ENCODE measurements around the gene HAND2.

Gene HAND2

GRCh38 chr4:173564461-173564860 lies 34.4 kb upstream of the HAND2 start:
- FAIRE-seq (no peak), DNase-seq (ENCODE audit: insufficient read length, low spot score) (no peak)
- no peak for TF ChIP-seq PAX5 (IDR thresholded peaks at IDR 0.05; ENCODE audit: insufficient read depth, low read length, severe bottlenecking)
- no peak for TF ChIP-seq POU2F2 (IDR thresholded peaks at IDR 0.05; ENCODE audit: low read depth, low read length)
- TF ChIP-seq POLR2A (IDR thresholded peaks at IDR 0.05; ENCODE audit: low read depth, low read length), result no peak
- TF ChIP-seq TAF1 (IDR thresholded peaks at IDR 0.05; ENCODE audit: low read depth, low read length), result no peak
- no peak for TF ChIP-seq SPI1 (IDR thresholded peaks at IDR 0.05; ENCODE audit: low read depth, low read length)
- no peak for TF ChIP-seq POLR2AphosphoS5 (IDR thresholded peaks at IDR 0.05; ENCODE audit: low read depth, low read length)

GRCh38 chr4:173560896-173561295 lies 30.9 kb upstream of the HAND2 start:
- TF ChIP-seq POU2F2 (IDR thresholded peaks at IDR 0.05; ENCODE audit: low read depth, low read length) (no peak), PAX5 (IDR thresholded peaks at IDR 0.05; ENCODE audit: insufficient read depth, low read length, severe bottlenecking) (no peak), POLR2A (IDR thresholded peaks at IDR 0.05; ENCODE audit: low read depth, low read length) (no peak), TAF1 (IDR thresholded peaks at IDR 0.05; ENCODE audit: low read depth, low read length) (no peak), POLR2AphosphoS5 (IDR thresholded peaks at IDR 0.05; ENCODE audit: low read depth, low read length) (no peak), SPI1 (IDR thresholded peaks at IDR 0.05; ENCODE audit: low read depth, low read length) (no peak)
- DNase-seq (ENCODE audit: insufficient read length, low spot score), result no peak
- FAIRE-seq, result no peak

DNA sequence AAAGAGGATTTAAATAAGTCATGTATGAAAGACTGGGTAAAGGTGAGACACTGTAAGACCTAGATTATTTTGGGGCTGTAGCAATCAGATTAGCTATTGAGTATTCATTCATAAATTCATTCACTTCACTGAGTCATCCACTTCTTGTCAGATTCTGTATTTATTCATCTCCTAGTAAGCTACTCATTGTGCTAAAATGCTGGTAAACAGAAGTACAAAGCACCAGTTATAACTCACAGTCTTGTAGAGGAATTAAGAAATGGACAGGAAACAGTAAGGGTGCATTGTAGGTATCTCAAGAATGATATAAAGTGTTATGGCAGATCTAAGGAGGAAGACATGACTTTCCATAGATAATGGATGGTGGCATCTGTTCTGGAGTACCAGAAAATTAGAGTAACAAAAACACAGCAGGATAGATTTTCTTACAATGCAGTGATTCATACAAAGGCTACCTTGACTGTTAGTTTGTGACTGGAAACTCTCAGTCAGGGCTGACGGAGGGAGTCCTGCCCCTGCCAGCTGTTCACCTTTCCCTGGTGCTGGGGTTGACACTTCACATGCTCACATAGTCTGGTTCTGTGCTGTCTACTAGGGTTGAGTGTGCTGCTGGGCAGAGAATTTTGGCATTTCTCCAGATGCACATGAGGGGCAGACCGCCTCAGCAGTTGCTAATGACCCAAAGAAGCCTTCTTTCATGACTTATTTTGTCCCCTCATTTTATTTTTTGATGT lies 26.5 kb upstream of the HAND2 start:
- TF ChIP-seq SPI1 (IDR thresholded peaks at IDR 0.05; ENCODE audit: low read depth, low read length) (no peak), POLR2AphosphoS5 (IDR thresholded peaks at IDR 0.05; ENCODE audit: low read depth, low read length) (no peak), POU2F2 (IDR thresholded peaks at IDR 0.05; ENCODE audit: low read depth, low read length) (no peak), PAX5 (IDR thresholded peaks at IDR 0.05; ENCODE audit: insufficient read depth, low read length, severe bottlenecking) (no peak), TAF1 (IDR thresholded peaks at IDR 0.05; ENCODE audit: low read depth, low read length) (no peak), POLR2A (IDR thresholded peaks at IDR 0.05; ENCODE audit: low read depth, low read length) (no peak)
- DNase-seq (ENCODE audit: insufficient read length, low spot score), result no peak
- no peak for FAIRE-seq

- FAIRE-seq (no peak), DNase-seq (ENCODE audit: insufficient read length, low spot score) (no peak)
- TF ChIP-seq TAF1 (IDR thresholded peaks at IDR 0.05; ENCODE audit: low read depth, low read length) (no peak), POLR2AphosphoS5 (IDR thresholded peaks at IDR 0.05; ENCODE audit: low read depth, low read length) (no peak), POU2F2 (IDR thresholded peaks at IDR 0.05; ENCODE audit: low read depth, low read length) (no peak), SPI1 (IDR thresholded peaks at IDR 0.05; ENCODE audit: low read depth, low read length) (no peak), POLR2A (IDR thresholded peaks at IDR 0.05; ENCODE audit: low read depth, low read length) (no peak), PAX5 (IDR thresholded peaks at IDR 0.05; ENCODE audit: insufficient read depth, low read length, severe bottlenecking) (no peak)
Measured at GRCh38 chr4:173547889-173548288, 17.9 kb upstream of the HAND2 start.

DNA sequence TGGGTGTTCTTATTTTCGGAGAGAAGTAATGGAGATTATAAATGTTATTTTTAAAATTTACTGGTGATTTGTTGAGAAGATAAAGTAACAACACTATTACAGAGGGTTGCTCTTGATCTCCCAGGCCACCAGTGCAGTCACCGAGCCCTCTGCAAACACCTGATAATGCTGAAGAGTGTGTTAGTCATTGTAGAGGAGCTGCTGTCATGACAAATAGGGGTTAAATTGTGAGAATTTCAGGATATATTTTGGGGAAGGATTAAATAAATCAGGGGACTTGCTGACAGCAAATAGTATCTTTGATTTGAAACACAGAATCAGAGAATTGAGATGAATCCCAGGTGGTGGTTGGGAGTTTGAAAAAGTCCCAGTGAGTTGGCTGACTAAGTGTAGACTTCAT lies 16.7 kb upstream of the HAND2 start:
- no peak for TF ChIP-seq SPI1 (IDR thresholded peaks at IDR 0.05; ENCODE audit: low read depth, low read length)
- no peak for DNase-seq (ENCODE audit: insufficient read length, low spot score)
- no peak for FAIRE-seq

DNA sequence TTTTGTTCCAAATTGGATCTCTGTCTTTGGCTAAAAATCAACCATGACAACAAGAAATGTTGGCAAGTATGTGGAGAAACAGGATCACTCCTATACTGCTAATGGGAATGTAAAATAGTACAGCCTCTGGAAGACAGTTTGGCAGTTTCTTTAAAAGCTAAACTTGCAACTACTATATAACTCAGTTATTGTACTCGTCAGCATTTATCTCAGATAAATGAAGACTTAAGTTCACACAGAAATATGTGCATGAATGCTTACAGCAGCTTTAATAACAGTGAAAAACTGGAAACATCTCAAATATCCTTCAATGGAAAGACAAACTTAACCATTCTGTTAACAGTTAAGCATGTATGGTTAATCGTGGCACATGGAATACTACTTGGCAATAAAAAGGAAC lies 15.4 kb upstream of the HAND2 start:
- no peak for DNase-seq (ENCODE audit: insufficient read length, low spot score)
- FAIRE-seq, result no peak
- no peak for TF ChIP-seq POLR2AphosphoS5 (IDR thresholded peaks at IDR 0.05; ENCODE audit: low read depth, low read length)
- TF ChIP-seq PAX5 (IDR thresholded peaks at IDR 0.05; ENCODE audit: insufficient read depth, low read length, severe bottlenecking), result no peak
- no peak for TF ChIP-seq POU2F2 (IDR thresholded peaks at IDR 0.05; ENCODE audit: low read depth, low read length)

- FAIRE-seq (no peak), DNase-seq (ENCODE audit: insufficient read length, low spot score) (no peak)
- TF ChIP-seq TAF1 (IDR thresholded peaks at IDR 0.05; ENCODE audit: low read depth, low read length), result no peak
- TF ChIP-seq PAX5 (IDR thresholded peaks at IDR 0.05; ENCODE audit: insufficient read depth, low read length, severe bottlenecking), result no peak
- no peak for TF ChIP-seq POU2F2 (IDR thresholded peaks at IDR 0.05; ENCODE audit: low read depth, low read length)
- TF ChIP-seq POLR2AphosphoS5 (IDR thresholded peaks at IDR 0.05; ENCODE audit: low read depth, low read length), result no peak
- TF ChIP-seq SPI1 (IDR thresholded peaks at IDR 0.05; ENCODE audit: low read depth, low read length), result no peak
- no peak for TF ChIP-seq POLR2A (IDR thresholded peaks at IDR 0.05; ENCODE audit: low read depth, low read length)
Measured at GRCh38 chr4:173543266-173543665, 13.2 kb upstream of the HAND2 start.

GRCh38 chr4:173539986-173540385 lies 10.0 kb upstream of the HAND2 start:
- TF ChIP-seq POU2F2 (IDR thresholded peaks at IDR 0.05; ENCODE audit: low read depth, low read length) (no peak), POLR2A (IDR thresholded peaks at IDR 0.05; ENCODE audit: low read depth, low read length) (no peak), POLR2AphosphoS5 (IDR thresholded peaks at IDR 0.05; ENCODE audit: low read depth, low read length) (no peak), PAX5 (IDR thresholded peaks at IDR 0.05; ENCODE audit: insufficient read depth, low read length, severe bottlenecking) (no peak), SPI1 (IDR thresholded peaks at IDR 0.05; ENCODE audit: low read depth, low read length) (no peak), TAF1 (IDR thresholded peaks at IDR 0.05; ENCODE audit: low read depth, low read length) (no peak)
- DNase-seq (ENCODE audit: insufficient read length, low spot score) (no peak), FAIRE-seq (no peak)

- DNase-seq (ENCODE audit: insufficient read length, low spot score), result no peak
- no peak for FAIRE-seq
- no peak for TF ChIP-seq PAX5 (IDR thresholded peaks at IDR 0.05; ENCODE audit: insufficient read depth, low read length, severe bottlenecking)
- no peak for TF ChIP-seq TAF1 (IDR thresholded peaks at IDR 0.05; ENCODE audit: low read depth, low read length)
- no peak for TF ChIP-seq SPI1 (IDR thresholded peaks at IDR 0.05; ENCODE audit: low read depth, low read length)
- no peak for TF ChIP-seq POLR2AphosphoS5 (IDR thresholded peaks at IDR 0.05; ENCODE audit: low read depth, low read length)
- no peak for TF ChIP-seq POU2F2 (IDR thresholded peaks at IDR 0.05; ENCODE audit: low read depth, low read length)
- no peak for TF ChIP-seq POLR2A (IDR thresholded peaks at IDR 0.05; ENCODE audit: low read depth, low read length)
Measured at GRCh38 chr4:173538909-173539445, 8.9 kb upstream of the HAND2 start.
